PC-9 (cell line): Measurements from ENCODE around the gene FUNDC2. TPM values are rescaled to one million over a fixed set of nuclear protein-coding genes. Genes with fewer than 3 reads are reported as not detected.

ENCODE experiments used
- BruUV-seq: library from RNA; stranded (reverse); fragments of 400-500 nt; replicated peaks from 2 replicates; lab custom pipeline; 2021; lab: Mats Ljungman, UMichigan
- CTCF ChIA-PET: fragments of 300-600 bp; sonication (Branson Sonifier 250); formaldehyde crosslinking; loops from one replicate; lab custom pipeline; 2022; ENCODE audit warnings: antibody characterized with exemption; lab: Charles Lee
- POLR2A ChIA-PET: fragments of 300-600 bp; sonication (Branson Sonifier 250); formaldehyde crosslinking; loops from one replicate; lab custom pipeline; 2022; ENCODE audit warnings: antibody characterized with exemption; ENCODE audit not compliant: unreplicated experiment; lab: Charles Lee
- DNase-seq, 2 experiments: peaks; one replicate each; pipeline versions ENCODE4 v3.0.0 to v3.0.0-alpha.2; 2015 to 2022; ENCODE audit warnings: mixed read lengths in 1 of 2
- H2AFZ ChIP-seq: fragments of 200-600 bp; sonication (generic); 2 replicates; pipeline ENCODE4 v1.8.1; 2017; ENCODE audit warnings: antibody characterized with exemption
- H3F3A ChIP-seq: fragments of 200-600 bp; sonication (generic); 2 replicates; pipeline ENCODE4 v1.8.1; 2017; ENCODE audit warnings: antibody characterized with exemption, mild to moderate bottlenecking, low read depth; ENCODE audit not compliant: insufficient read depth
- H3K27ac ChIP-seq: fragments of 200-600 bp; sonication (generic); 2 replicates; pipeline ENCODE4 v1.6.1; 2016; ENCODE audit warnings: mixed run types
- H3K27me3 ChIP-seq: fragments of 200-600 bp; sonication (generic); 2 replicates; pipeline ENCODE4 v1.6.1; 2016; ENCODE audit warnings: low read depth, mixed run types; ENCODE audit not compliant: insufficient read depth
- H3K36me3 ChIP-seq: fragments of 200-600 bp; sonication (generic); 2 replicates; pipeline ENCODE4 v1.6.1; 2016; ENCODE audit warnings: low read depth, mixed run types
- H3K4me1 ChIP-seq: fragments of 200-600 bp; sonication (generic); replicated peaks from 2 replicates; pipeline ENCODE4 v1.6.1; 2016; ENCODE audit warnings: mixed run types; ENCODE audit not compliant: insufficient read depth
- H3K4me2 ChIP-seq: fragments of 200-600 bp; sonication (generic); 2 replicates; pipeline ENCODE4 v1.6.1; 2017; ENCODE audit warnings: mixed run types
- H3K4me3 ChIP-seq: fragments of 200-600 bp; sonication (generic); 2 replicates; pipeline ENCODE4 v1.6.1; 2016; ENCODE audit warnings: mixed run types
- H3K79me2 ChIP-seq: fragments of 200-600 bp; sonication (generic); 2 replicates; pipeline ENCODE4 v1.6.1; 2017; ENCODE audit warnings: low read depth, mixed run types
- H3K9me2 ChIP-seq: fragments of 200-600 bp; sonication (generic); 2 replicates; pipeline ENCODE4 v1.8.1; 2017; ENCODE audit warnings: mild to moderate bottlenecking; ENCODE audit not compliant: insufficient read depth
- H3K9me3 ChIP-seq: fragments of 200-600 bp; sonication (generic); 2 replicates; pipeline ENCODE4 v1.8.1; 2016; ENCODE audit warnings: low read depth; ENCODE audit not compliant: insufficient read depth
- H4K20me1 ChIP-seq: fragments of 200-600 bp; sonication (generic); 2 replicates; pipeline ENCODE4 v1.8.1; 2017; ENCODE audit not compliant: insufficient read depth
- EZH2 ChIP-seq: fragments of 200-600 bp; sonication (generic); IDR thresholded peaks from 2 replicates; pipeline ENCODE4 v1.8.0; 2017; ENCODE audit warnings: antibody characterized with exemption, low read depth
- intact Hi-C: fragments of 100-400 bp; cut with micrococcal nuclease; formaldehyde crosslinking; loops from one replicate; pipeline ENCODE4 v1.10.0; 2022; ENCODE audit not compliant: unreplicated experiment
- total RNA-seq: library from RNA; stranded (reverse); gene quantifications from 2 replicates; pipeline ENCODE4 v1.2.3, GENCODE V29; 2021
- TF ChIP-seq, protein P1 (sequence below): fragments of 200-600 bp; sonication (generic); conservative IDR thresholded peaks from 2 replicates; pipeline ENCODE4 v1.6.1; 2017; ENCODE audit warnings: mixed run types, antibody characterized with exemption, mild to moderate bottlenecking, moderate library complexity

The FUNDC2 gene
- total RNA-seq, 1 experiment from 2014 or later, result 90.6 TPM

DNA sequence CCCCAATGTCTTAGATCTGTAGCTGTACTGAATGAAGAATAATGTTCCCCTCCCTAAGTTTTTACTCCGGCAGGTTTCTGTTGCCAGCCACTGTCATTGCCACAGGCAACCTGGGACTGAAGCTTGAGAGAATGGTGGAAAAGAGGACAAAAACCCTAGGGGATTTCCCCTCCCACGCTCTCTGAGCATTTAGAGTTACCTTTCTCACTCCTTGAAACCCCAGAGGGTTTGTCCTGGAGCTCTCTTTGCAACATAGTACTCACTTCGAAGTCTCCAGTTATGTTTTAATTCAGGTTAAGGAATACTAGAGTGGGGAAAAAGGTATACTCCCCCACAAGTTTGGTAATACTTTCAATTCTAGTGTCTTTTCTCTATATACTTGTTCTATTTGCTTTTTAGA lies 35.6 kb upstream of the FUNDC2 start:
- CTCF ChIA-PET, result no interaction called here
- Histone ChIP-seq H3K4me1 (no peaks in the 10 kb centered on the region), H3K4me3 (no peak overlapping the region), H3K4me2 (no peak overlapping the region), H2AFZ (no peak overlapping the region), H3K9me2 (no peaks in the 10 kb centered on the region), H3K36me3 (no peaks in the 10 kb centered on the region), H3F3A (no peaks in the 10 kb centered on the region), H3K79me2 (no peaks in the 10 kb centered on the region), H3K27ac (no peak overlapping the region), H3K9me3 (no peaks in the 10 kb centered on the region), H3K27me3 (no peaks in the 10 kb centered on the region), H4K20me1 (no peaks in the 10 kb centered on the region)
- TF ChIP-seq EZH2, result no peak
- TF ChIP-seq, protein P1, sequence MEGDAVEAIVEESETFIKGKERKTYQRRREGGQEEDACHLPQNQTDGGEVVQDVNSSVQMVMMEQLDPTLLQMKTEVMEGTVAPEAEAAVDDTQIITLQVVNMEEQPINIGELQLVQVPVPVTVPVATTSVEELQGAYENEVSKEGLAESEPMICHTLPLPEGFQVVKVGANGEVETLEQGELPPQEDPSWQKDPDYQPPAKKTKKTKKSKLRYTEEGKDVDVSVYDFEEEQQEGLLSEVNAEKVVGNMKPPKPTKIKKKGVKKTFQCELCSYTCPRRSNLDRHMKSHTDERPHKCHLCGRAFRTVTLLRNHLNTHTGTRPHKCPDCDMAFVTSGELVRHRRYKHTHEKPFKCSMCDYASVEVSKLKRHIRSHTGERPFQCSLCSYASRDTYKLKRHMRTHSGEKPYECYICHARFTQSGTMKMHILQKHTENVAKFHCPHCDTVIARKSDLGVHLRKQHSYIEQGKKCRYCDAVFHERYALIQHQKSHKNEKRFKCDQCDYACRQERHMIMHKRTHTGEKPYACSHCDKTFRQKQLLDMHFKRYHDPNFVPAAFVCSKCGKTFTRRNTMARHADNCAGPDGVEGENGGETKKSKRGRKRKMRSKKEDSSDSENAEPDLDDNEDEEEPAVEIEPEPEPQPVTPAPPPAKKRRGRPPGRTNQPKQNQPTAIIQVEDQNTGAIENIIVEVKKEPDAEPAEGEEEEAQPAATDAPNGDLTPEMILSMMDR, result no peak
- no peak for DNase-seq
- intact Hi-C loops, result no loop called here
- no TSS peak for BruUV-seq
- POLR2A ChIA-PET, result no interaction called here

DNA sequence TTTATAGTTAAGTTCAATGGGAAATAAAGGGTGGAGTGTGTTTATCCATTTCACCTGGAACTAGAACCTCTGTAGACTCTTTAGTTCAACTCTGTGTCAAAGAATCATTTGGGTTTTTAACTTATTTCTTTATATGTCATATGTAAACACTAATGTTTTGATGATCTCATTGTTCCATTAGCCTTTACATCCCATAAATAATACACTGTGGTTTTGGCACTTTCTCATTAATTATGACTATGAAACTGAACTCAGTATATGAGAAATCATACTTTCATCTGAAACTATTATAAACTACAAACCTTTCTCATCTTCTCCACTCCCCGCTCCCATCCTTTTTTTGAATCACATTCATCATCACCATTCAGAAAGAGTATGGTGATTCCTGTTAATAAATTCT lies 35.2 kb upstream of the FUNDC2 start:
- Histone ChIP-seq H3K36me3 (no peaks in the 10 kb centered on the region), H3K27ac (no peak overlapping the region), H3K9me2 (no peaks in the 10 kb centered on the region), H3K4me2 (no peak overlapping the region), H3F3A (no peaks in the 10 kb centered on the region), H3K27me3 (no peaks in the 10 kb centered on the region), H2AFZ (no peak overlapping the region), H3K4me3 (no peak overlapping the region), H4K20me1 (no peaks in the 10 kb centered on the region), H3K79me2 (no peaks in the 10 kb centered on the region), H3K9me3 (no peaks in the 10 kb centered on the region), H3K4me1 (no peaks in the 10 kb centered on the region)
- ChIA-PET POLR2A (no interaction called here), CTCF (no interaction called here)
- DNase-seq, result no peak
- intact Hi-C loops, result no loop called here
- no TSS peak for BruUV-seq
- no peak for TF ChIP-seq EZH2

DNA sequence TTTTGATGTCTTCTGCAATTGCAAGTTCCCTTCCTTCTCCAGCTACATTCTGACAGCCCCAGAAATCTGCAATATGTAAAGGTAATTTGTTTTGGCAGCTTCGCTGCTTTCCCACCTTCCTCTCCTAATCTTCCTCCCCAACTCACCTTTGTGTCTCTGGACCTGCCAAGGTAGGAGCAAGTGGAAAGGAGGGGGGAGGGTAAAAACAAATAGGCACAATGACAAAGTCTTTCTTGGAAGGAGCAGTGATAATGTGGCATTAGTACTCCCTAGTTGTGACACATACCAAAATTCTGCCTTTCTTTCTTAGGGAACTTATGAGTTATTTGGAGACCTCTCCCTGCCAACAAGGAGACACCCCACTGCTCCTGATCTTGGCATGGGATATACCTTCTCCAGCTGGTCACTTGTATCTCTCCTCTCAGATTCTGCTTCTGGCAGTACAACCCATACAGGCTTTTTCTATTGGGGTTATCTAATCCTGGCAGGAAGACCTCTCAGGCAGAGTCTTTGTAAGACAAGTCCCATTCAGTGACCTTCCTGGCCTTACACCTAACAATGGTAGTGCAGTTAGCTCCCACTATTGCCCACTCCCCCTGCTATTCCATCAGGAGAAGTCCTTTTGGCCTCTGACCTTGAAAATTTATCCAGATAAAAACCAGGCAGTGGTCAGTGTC lies 28.3 kb upstream of the FUNDC2 start:
- Histone ChIP-seq H3K79me2 (no peaks in the 10 kb centered on the region), H3K27me3 (no peaks in the 10 kb centered on the region), H3F3A (no peaks in the 10 kb centered on the region), H3K27ac (no peak overlapping the region), H3K36me3 (no peaks in the 10 kb centered on the region), H3K9me3 (no peaks in the 10 kb centered on the region), H3K4me3 (no peak overlapping the region), H3K4me1 (no peaks in the 10 kb centered on the region), H2AFZ (no peak overlapping the region), H3K4me2 (no peak overlapping the region), H3K9me2 (no peaks in the 10 kb centered on the region), H4K20me1 (no peaks in the 10 kb centered on the region)
- no TSS peak for BruUV-seq
- ChIA-PET CTCF (no interaction called here), POLR2A (no interaction called here)
- intact Hi-C loops, result no loop called here
- no peak for TF ChIP-seq EZH2
- TF ChIP-seq, protein P1, result no peak
- DNase-seq, result no peak

DNA sequence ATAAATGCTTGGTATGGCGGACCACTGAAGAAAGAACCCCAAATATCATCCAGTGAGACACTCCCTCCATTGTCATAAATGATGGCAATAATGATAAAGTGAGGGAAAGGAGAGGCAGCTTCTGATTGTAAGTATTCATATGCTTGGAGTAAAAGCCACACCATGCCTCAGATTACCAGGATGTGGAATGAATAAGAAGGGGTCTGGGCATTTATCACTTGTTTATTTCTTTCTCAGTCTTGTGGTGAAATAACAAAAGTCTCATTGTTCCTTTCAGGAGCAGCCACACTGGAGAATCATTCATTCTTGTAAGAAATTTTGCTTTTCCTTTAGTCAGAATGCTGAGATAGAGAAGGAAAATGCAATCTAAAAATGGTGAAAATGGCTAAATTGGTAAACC lies 25.8 kb upstream of the FUNDC2 start:
- Histone ChIP-seq H2AFZ (no peak overlapping the region), H3K36me3 (no peaks in the 10 kb centered on the region), H3K9me2 (no peaks in the 10 kb centered on the region), H4K20me1 (no peaks in the 10 kb centered on the region), H3K9me3 (no peaks in the 10 kb centered on the region), H3K4me2 (no peak overlapping the region), H3F3A (no peaks in the 10 kb centered on the region), H3K27me3 (no peaks in the 10 kb centered on the region), H3K4me1 (no peaks in the 10 kb centered on the region), H3K4me3 (no peak overlapping the region), H3K27ac (no peak overlapping the region), H3K79me2 (no peaks in the 10 kb centered on the region)
- no peak for DNase-seq
- ChIA-PET CTCF (no interaction called here), POLR2A (no interaction called here)
- TF ChIP-seq EZH2, result no peak
- TF ChIP-seq, protein P1, result no peak
- intact Hi-C loops, result no loop called here
- no TSS peak for BruUV-seq
